ENCODE measurements around the gene IL16. TPM values are rescaled to one million over a fixed set of nuclear protein-coding genes. Genes with fewer than 3 reads are reported as not detected.

Gene IL16
- total RNA-seq, 2 experiments from 2014 or later: 36.4 to 38.8 TPM

DNA sequence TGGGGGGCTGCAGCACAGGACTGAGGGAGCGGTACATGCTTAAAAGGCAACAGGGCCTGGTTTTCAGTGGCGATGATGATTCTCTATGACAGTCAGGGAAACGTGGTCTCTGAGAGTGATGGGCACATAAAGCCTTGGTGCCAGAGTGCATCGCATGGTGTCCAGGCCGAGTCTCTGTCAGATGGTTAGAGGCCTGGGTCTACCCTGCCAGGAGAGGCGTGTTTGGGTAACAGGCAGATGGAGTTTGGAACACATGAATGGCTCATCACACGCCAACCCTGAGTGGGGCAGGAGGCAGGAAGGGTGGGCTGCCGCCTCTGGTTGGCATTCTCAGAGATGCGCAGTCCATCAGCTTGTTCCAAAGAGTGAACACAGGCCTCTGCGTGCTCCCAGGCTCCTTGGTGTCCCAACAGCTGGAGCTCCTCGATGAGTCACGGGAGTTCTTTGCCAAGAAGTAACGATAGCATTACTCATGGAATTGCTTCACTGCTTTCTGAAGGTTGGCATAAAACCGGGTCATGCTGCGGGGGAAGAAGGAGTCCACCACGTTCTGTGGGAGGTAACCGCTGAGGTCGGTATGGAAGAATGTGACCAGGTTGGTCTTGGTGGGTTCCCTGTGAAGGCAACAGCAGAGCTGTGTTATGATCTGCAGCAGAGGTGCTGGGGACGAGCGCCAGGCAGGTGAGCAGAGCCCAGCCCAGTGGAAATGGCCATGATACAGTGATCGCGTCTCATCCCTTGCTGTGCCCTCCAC is 116.3 kb downstream of the IL16 start:
- intact Hi-C loops (cut with micrococcal nuclease): no loop called here
- CTCF ChIA-PET: interaction anchor here (0.7 kb wide), 1 partner anchor 27 kb away, joined by 3 read pairs; no protein-coding TSS in a partner anchor
- Mint-ChIP-seq H3K9me3 (no peaks in the 10 kb centered on the region), H3K4me3 (no peak overlapping the region), H3K27me3 (ENCODE audit: low read depth) (no peaks in the 10 kb centered on the region), H3K27ac (peak overlapping the region; percentile 6), H3K4me1 (ENCODE audit: low read depth) (peaks cover 71% of the 10 kb centered on the region), H3K36me3 (ENCODE audit: low read depth) (peaks cover 74% of the 10 kb centered on the region)
- DNase-seq: no peak

- no peak overlapping the region for H3K4me3 Mint-ChIP-seq
- no peaks in the 10 kb centered on the region for H3K9me3 Mint-ChIP-seq
- peaks cover 73% of the 10 kb centered on the region for H3K36me3 Mint-ChIP-seq (ENCODE audit: low read depth)
- peak overlapping the region; percentile 73 for H3K27ac Mint-ChIP-seq
- H3K4me1 Mint-ChIP-seq (ENCODE audit: low read depth): peaks cover 75% of the 10 kb centered on the region
- CTCF ChIA-PET: no interaction called here
- intact Hi-C loops (cut with micrococcal nuclease): no loop called here
- no peak for DNase-seq
- no peaks in the 10 kb centered on the region for H3K27me3 Mint-ChIP-seq (ENCODE audit: low read depth)
Observed at GRCh38 chr15:81313686-81314085, 117.0 kb downstream of the IL16 start.

GRCh38 chr15:81314378-81314777 is 117.7 kb downstream of the IL16 start:
- H3K9me3 Mint-ChIP-seq: no peaks in the 10 kb centered on the region
- intact Hi-C loops (cut with micrococcal nuclease): no loop called here
- CTCF ChIA-PET: no interaction called here
- DNase-seq: no peak
- peaks cover 70% of the 10 kb centered on the region for H3K36me3 Mint-ChIP-seq (ENCODE audit: low read depth)
- peak overlapping the region; percentile 73 for H3K27ac Mint-ChIP-seq
- H3K27me3 Mint-ChIP-seq (ENCODE audit: low read depth): no peaks in the 10 kb centered on the region
- H3K4me1 Mint-ChIP-seq (ENCODE audit: low read depth): peaks cover 72% of the 10 kb centered on the region
- H3K4me3 Mint-ChIP-seq: no peak overlapping the region

DNA sequence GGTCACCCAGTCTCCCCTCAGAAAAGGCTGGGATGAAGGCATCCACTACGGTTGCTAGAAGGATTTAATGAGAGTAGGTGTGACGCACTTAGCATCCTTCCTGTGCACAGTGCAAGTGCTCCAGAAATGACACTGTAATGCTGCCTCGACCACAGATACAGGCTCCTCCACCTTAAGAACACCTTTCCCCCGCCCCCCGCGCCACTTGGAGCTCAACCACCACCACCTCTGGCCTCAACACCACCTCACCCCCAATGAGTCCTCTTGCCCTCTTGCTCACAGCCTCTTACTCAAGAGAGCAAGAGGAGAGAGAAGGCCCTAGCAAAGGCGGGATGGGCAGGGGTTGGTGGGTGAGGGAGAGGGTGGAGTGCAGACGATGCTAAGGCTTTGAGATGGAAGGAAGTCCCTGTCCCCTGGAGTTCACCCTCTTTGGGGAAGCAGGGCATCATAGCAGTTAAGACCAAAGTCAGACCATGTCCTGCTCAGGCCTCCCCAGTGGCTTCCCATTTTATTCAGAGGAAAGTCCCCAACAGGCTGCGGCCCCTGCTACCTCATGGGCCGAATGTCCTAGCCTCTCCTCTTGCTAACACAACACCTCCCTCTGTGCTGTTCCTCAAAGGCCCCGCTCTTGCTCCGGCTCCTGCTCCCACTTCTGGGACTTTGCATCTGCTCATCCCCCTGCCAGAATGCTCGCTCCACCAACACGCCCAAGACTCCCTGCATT is 118.9 kb downstream of the IL16 start:
- Mint-ChIP-seq H3K36me3 (ENCODE audit: low read depth) (peaks cover 62% of the 10 kb centered on the region), H3K4me3 (no peak overlapping the region), H3K4me1 (ENCODE audit: low read depth) (peaks cover 64% of the 10 kb centered on the region), H3K27me3 (ENCODE audit: low read depth) (no peaks in the 10 kb centered on the region), H3K27ac (peak overlapping the region; percentile 72), H3K9me3 (no peaks in the 10 kb centered on the region)
- DNase-seq: peak; percentile 38
- CTCF ChIA-PET: no interaction called here
- intact Hi-C loops (cut with micrococcal nuclease): no loop called here

- CTCF ChIA-PET: no interaction called here
- no peak for DNase-seq
- H3K9me3 Mint-ChIP-seq: no peaks in the 10 kb centered on the region
- intact Hi-C loops (cut with micrococcal nuclease): no loop called here
- H3K4me3 Mint-ChIP-seq: no peak overlapping the region
- no peaks in the 10 kb centered on the region for H3K27me3 Mint-ChIP-seq (ENCODE audit: low read depth)
- H3K36me3 Mint-ChIP-seq (ENCODE audit: low read depth): peaks cover 55% of the 10 kb centered on the region
- H3K27ac Mint-ChIP-seq: peak overlapping the region; percentile 72
- peaks cover 58% of the 10 kb centered on the region for H3K4me1 Mint-ChIP-seq (ENCODE audit: low read depth)
Observed at GRCh38 chr15:81316267-81316666, 119.6 kb downstream of the IL16 start.

GRCh38 chr15:81317642-81318017 is 121.0 kb downstream of the IL16 start:
- Mint-ChIP-seq H3K36me3 (ENCODE audit: low read depth) (peaks cover 50% of the 10 kb centered on the region), H3K4me1 (ENCODE audit: low read depth) (peaks cover 54% of the 10 kb centered on the region), H3K4me3 (no peak overlapping the region), H3K27ac (no peak overlapping the region), H3K27me3 (ENCODE audit: low read depth) (no peaks in the 10 kb centered on the region), H3K9me3 (no peaks in the 10 kb centered on the region)
- intact Hi-C loops (cut with micrococcal nuclease): no loop called here
- CTCF ChIA-PET: no interaction called here
- no peak for DNase-seq

- Mint-ChIP-seq H3K4me1 (ENCODE audit: low read depth) (peaks cover 41% of the 10 kb centered on the region), H3K36me3 (ENCODE audit: low read depth) (peaks cover 25% of the 10 kb centered on the region), H3K27ac (no peak overlapping the region), H3K4me3 (no peak overlapping the region), H3K9me3 (no peaks in the 10 kb centered on the region), H3K27me3 (ENCODE audit: low read depth) (no peaks in the 10 kb centered on the region)
- CTCF ChIA-PET: interaction anchor here (0.6 to 1.5 kb wide), 3 partner anchors 28 to 451 kb away, joined by 3 to 5 read pairs (median 3); no protein-coding TSS in a partner anchor
- no peak for DNase-seq
- intact Hi-C loops (cut with micrococcal nuclease): no loop called here
Observed at GRCh38 chr15:81321667-81322066, 125.0 kb downstream of the IL16 start.

GRCh38 chr15:81322676-81323253 is 126.1 kb downstream of the IL16 start:
- H3K4me3 Mint-ChIP-seq: peak overlapping the region; percentile 54
- H3K4me1 Mint-ChIP-seq (ENCODE audit: low read depth): peaks cover 42% of the 10 kb centered on the region
- H3K27ac Mint-ChIP-seq: no peak overlapping the region
- peaks cover 18% of the 10 kb centered on the region for H3K36me3 Mint-ChIP-seq (ENCODE audit: low read depth)
- no peaks in the 10 kb centered on the region for H3K9me3 Mint-ChIP-seq
- DNase-seq: no peak
- no peaks in the 10 kb centered on the region for H3K27me3 Mint-ChIP-seq (ENCODE audit: low read depth)
- intact Hi-C loops (cut with micrococcal nuclease): no loop called here
- CTCF ChIA-PET: interaction anchor here (1.5 kb wide), 1 partner anchor 29 kb away, joined by 3 read pairs; no protein-coding TSS in a partner anchor

DNA sequence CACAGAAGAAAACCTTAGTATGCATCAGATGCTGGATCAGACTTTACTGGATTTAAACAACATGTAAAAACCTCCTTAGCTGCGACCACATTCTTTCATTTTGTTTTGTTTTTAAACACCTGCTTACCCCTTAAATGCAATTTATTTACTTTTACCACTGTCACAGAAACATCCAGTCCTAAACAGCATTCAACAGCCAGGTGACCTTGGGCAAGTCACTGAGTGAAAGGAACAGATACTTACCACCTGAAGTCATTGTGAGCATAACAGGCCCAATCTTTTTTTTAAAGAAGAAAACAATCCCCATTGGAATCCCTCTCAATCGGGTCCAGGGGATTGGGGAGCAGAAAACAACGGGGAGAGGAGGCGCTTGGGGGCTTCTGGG is 126.9 kb downstream of the IL16 start:
- intact Hi-C loops (cut with micrococcal nuclease): no loop called here
- peak overlapping the region; percentile 78 for H3K27ac Mint-ChIP-seq
- H3K27me3 Mint-ChIP-seq (ENCODE audit: low read depth): no peaks in the 10 kb centered on the region
- no peaks in the 10 kb centered on the region for H3K9me3 Mint-ChIP-seq
- DNase-seq: no peak
- H3K4me1 Mint-ChIP-seq (ENCODE audit: low read depth): peaks cover 39% of the 10 kb centered on the region
- H3K4me3 Mint-ChIP-seq: peak overlapping the region; percentile 98
- CTCF ChIA-PET: interaction anchor here (0.9 to 2.3 kb wide), 8 partner anchors 14 to 84 kb away, joined by 3 to 10 read pairs (median 3); no protein-coding TSS in a partner anchor
- H3K36me3 Mint-ChIP-seq (ENCODE audit: low read depth): peaks cover 13% of the 10 kb centered on the region

DNA sequence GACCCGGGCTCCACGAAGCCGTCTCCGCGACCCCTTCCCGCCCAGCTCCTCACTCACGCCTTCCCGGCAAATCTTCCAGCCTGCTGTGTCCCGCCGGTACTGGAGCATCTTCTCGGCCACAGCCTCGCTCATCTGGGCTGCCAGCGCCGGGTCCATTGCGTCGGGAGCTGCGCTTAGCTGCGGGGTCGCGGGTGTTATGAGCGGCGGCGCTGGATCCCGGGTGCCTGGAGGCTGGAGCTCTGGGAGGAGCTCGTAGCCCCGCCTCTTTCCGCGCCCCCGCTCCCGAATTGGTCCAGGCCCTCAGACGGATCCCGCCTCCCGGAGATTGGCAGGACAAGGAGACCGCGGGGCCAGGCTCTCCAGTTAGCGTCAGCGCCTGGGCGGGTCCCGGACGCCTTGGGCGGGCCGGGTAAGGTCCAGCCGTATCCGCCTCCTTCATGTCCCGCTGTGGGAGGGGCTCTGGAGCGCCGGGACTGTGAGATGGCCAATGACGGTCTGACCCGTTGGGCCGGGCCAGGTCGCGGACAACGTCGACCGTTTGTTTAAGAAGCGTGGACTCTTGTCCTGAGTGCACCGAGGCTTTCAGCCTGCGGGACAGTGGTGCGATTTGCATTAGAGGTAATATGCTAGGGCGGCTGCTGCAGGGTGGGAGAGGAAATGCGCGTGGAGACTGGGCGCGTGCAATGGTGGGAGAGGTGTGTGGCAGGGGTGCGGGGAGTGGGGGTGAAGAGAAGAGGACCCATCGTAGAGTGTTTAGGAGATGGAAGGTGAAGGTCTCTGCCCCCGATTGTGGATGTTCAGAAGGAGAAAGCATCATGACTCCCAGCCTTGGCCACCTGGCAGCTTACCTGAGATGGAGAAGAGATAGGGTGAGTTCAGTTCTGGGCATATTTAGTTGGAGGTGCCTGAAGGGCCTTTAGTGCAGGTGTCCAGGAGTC is 127.5 kb downstream of the IL16 start, which contains the start of gene STARD5:
Gene STARD5, minus strand, starts transcription at position 198 of the 938 bp plus-strand sequence. Its CDS starts 42 bp downstream, at position 156.
- CTCF ChIA-PET: interaction anchor here (0.7 to 2.3 kb wide), 9 partner anchors 15 to 84 kb away, joined by 3 to 10 read pairs (median 3); no protein-coding TSS in a partner anchor
- peak; percentile 98 for DNase-seq
- Mint-ChIP-seq H3K4me3 (peak within 1 kb of the TSS; percentile 98), H3K27ac (peak within 1 kb of the TSS; percentile 78), H3K36me3 (ENCODE audit: low read depth) (peaks cover 10% of the 10 kb centered on the region), H3K9me3 (no peaks in the 10 kb centered on the region), H3K27me3 (ENCODE audit: low read depth) (no peaks in the 10 kb centered on the region), H3K4me1 (ENCODE audit: low read depth) (peaks cover 38% of the 10 kb centered on the region)
- intact Hi-C loops (cut with micrococcal nuclease): loop anchor here (1.0 kb wide), 3 partner anchors 28 to 323 kb away; no protein-coding TSS in a partner anchor

DNA sequence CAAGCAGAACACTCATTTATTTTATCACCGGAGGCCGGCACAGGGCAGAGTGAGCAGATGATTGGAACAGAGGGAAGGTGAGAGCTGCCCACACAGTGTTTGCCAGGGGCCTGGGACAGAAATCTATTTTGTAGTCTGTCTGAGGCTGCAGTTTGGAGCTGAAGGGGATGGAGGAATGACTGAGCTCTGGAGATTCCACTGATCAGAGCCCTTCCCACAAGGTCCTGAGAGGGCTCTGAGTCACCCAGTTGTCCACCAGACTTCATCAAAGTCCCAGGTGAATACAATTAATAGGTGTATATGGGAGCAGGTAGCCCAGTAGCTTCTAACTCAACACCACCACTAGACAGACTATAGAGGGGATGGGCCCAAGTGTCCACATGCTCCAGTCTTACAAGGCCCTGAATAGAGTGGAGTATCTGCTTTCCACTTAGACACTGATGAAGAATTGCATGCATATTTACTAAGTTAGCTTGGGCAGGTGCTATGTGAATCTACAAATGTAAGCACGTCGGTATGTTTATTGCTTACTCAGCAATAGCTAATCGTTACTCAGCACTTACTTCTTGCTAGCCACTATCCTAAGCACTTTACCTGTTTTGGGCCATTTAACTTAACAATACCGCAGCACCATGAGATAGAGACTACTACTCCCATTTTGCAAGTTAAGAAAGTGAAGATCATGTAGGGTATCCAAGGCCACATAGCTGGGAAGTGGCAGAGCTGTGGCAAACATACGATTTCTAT is 130.0 kb downstream of the IL16 start:
- CTCF ChIA-PET: interaction anchor here (0.9 to 6.1 kb wide), 8 partner anchors 10 to 60 kb away, joined by 3 to 32 read pairs (median 4); no protein-coding TSS in a partner anchor
- Mint-ChIP-seq H3K27me3 (ENCODE audit: low read depth) (no peaks in the 10 kb centered on the region), H3K4me1 (ENCODE audit: low read depth) (peaks cover 48% of the 10 kb centered on the region), H3K27ac (no peak overlapping the region), H3K4me3 (no peak overlapping the region), H3K9me3 (no peaks in the 10 kb centered on the region), H3K36me3 (ENCODE audit: low read depth) (peaks cover 6% of the 10 kb centered on the region)
- intact Hi-C loops (cut with micrococcal nuclease): no loop called here
- no peak for DNase-seq
